Adrenal gland (tissue), 5 donors: Measurements from ENCODE around the gene CCL4.

ENCODE experiments used
- CTCF ChIP-seq, 6 experiments: fragments of 450-650 bp in 4 of 6; fragments of 200-600 bp in 2 of 6; sonication (generic) in 1 of 6; IDR thresholded peaks; 1 replicate in 5 of 6; 2 replicates in 1 of 6; pipeline versions ENCODE4 v1.5.1 to v1.8.0; 2016 to 2021; ENCODE audit warnings: antibody characterized with exemption in 6 of 6, mild to moderate bottlenecking in 2 of 6, moderate library complexity in 1 of 6
- POLR2A ChIP-seq, 2 donors: fragments of 450-650 bp; IDR thresholded peaks; one replicate each; pipeline ENCODE4 v1.6.1; 2017; ENCODE audit warnings: antibody characterized with exemption in 2 of 2, mild to moderate bottlenecking in 2 of 2, moderate library complexity in 1 of 2
- donor health status: DM: no; HTN: no; CAD: no.

- TF ChIP-seq CTCF (IDR thresholded peaks at IDR 0.05) (no peak), POLR2A (IDR thresholded peaks at IDR 0.05) (no peak)
Measured at GRCh38 chr17:36095992-36096391, 7.6 kb upstream of the CCL4 start.
